ENCODE measurements around the gene LZTS2.
A peak's percentile ranks its signal among the peaks of the same experiment; 100 is the strongest.
"Not testable (repeated sequence)": the region's sequence is repeated elsewhere in the genome, so short reads cannot be mapped to it uniquely, and the experiment has no call there.

LZTS2 gene

GRCh38 chr10:100999742-101000126, at the start of gene LZTS2:
TSS of gene LZTS2 (plus strand) at chr10:100999808. CDS start at chr10:101002539, 2,731 bp downstream.
- DNase-seq, result no peak

GRCh38 chr10:100960251-100960650, 39.4 kb upstream of the LZTS2 start:
- DNase-seq, result no peak

- no peak for DNase-seq
Observed at GRCh38 chr10:100962351-100963080, 37.1 kb upstream of the LZTS2 start.

GRCh38 chr10:100963826-100964225, 35.8 kb upstream of the LZTS2 start:
- DNase-seq, result no peak

- DNase-seq, result no peak
Observed at GRCh38 chr10:100965820-100966219, 33.8 kb upstream of the LZTS2 start.

- DNase-seq, result no peak
Observed at GRCh38 chr10:100966887-100967286, 32.7 kb upstream of the LZTS2 start.

GRCh38 chr10:100967332-100967731, 32.3 kb upstream of the LZTS2 start:
- no peak for DNase-seq

- no peak for DNase-seq
Observed at GRCh38 chr10:100968062-100968736, 31.4 kb upstream of the LZTS2 start.

- no peak for DNase-seq
Observed at GRCh38 chr10:100968863-100969186, 30.8 kb upstream of the LZTS2 start.

GRCh38 chr10:100969187-100970075, 30.2 kb upstream of the LZTS2 start, which contains the start of gene SEMA4G:
TSS of gene SEMA4G (plus strand) at chr10:100969504. CDS start at chr10:100972913, 3,409 bp downstream.
- DNase-seq, result peak; percentile 54

- peak; percentile 27 for DNase-seq
Observed at GRCh38 chr10:100970076-100970913, 29.3 kb upstream of the LZTS2 start.

GRCh38 chr10:100970914-100971811, 28.4 kb upstream of the LZTS2 start:
- no peak for DNase-seq

GRCh38 chr10:100972115-100972903, 27.3 kb upstream of the LZTS2 start:
- DNase-seq, result no peak

- DNase-seq, result no peak
Observed at GRCh38 chr10:100972904-100973535, 26.6 kb upstream of the LZTS2 start.

- DNase-seq, result not testable (repeated sequence)
Observed at GRCh38 chr10:100975397-100975796, 24.2 kb upstream of the LZTS2 start.

- DNase-seq, result no peak
Observed at GRCh38 chr10:100976906-100977305, 22.7 kb upstream of the LZTS2 start.

GRCh38 chr10:100977436-100977835, 22.2 kb upstream of the LZTS2 start:
- no peak for DNase-seq

GRCh38 chr10:100978121-100978900, 21.3 kb upstream of the LZTS2 start:
- DNase-seq, result no peak

GRCh38 chr10:100978901-100979195, 20.8 kb upstream of the LZTS2 start:
- DNase-seq, result no peak

Measured in activated gamma-delta T cell treated with Interleukin-2 at 50 U/mL for 16 hours (primary cell).